ENCODE results near the gene SLC2A9.
"Not testable (repeated sequence)": the region's sequence is repeated elsewhere in the genome, so short reads cannot be mapped to it uniquely, and the experiment has no call there.

SLC2A9 gene

GRCh38 chr4:9994246-9994847 lies 26.9 kb downstream of the SLC2A9 start:
- FAIRE-seq: no peak

- no peak for FAIRE-seq
Observed at GRCh38 chr4:9989918-9990635, 31.2 kb downstream of the SLC2A9 start.

- FAIRE-seq: no peak
Observed at GRCh38 chr4:9988933-9989332, 32.4 kb downstream of the SLC2A9 start.

- FAIRE-seq: no peak
Observed at GRCh38 chr4:9988363-9988749, 32.9 kb downstream of the SLC2A9 start.

GRCh38 chr4:9987749-9988362 lies 33.4 kb downstream of the SLC2A9 start:
- no peak for FAIRE-seq

- no peak for FAIRE-seq
Observed at GRCh38 chr4:9984621-9985020, 36.7 kb downstream of the SLC2A9 start.

- no peak for FAIRE-seq
Observed at GRCh38 chr4:9983211-9983610, 38.1 kb downstream of the SLC2A9 start.

- FAIRE-seq: not testable (repeated sequence)
Observed at GRCh38 chr4:9981899-9982298, 39.4 kb downstream of the SLC2A9 start.

- no peak for FAIRE-seq
Observed at GRCh38 chr4:9980898-9981297, 40.4 kb downstream of the SLC2A9 start.

- FAIRE-seq: no peak
Observed at GRCh38 chr4:9979101-9979701, 42.1 kb downstream of the SLC2A9 start.

GRCh38 chr4:9977518-9978031 lies 43.7 kb downstream of the SLC2A9 start:
- FAIRE-seq: no peak

GRCh38 chr4:9976781-9977180 lies 44.5 kb downstream of the SLC2A9 start:
- no peak for FAIRE-seq

- FAIRE-seq: no peak
Observed at GRCh38 chr4:9976293-9976692, 45.0 kb downstream of the SLC2A9 start.

GRCh38 chr4:9971711-9972110 lies 49.6 kb downstream of the SLC2A9 start:
- FAIRE-seq: no peak

- FAIRE-seq: no peak
Observed at GRCh38 chr4:9970399-9971011, 50.8 kb downstream of the SLC2A9 start.

GRCh38 chr4:9969526-9970398 lies 51.5 kb downstream of the SLC2A9 start:
- FAIRE-seq: no peak

- no peak for FAIRE-seq
Observed at GRCh38 chr4:9968472-9968871, 52.8 kb downstream of the SLC2A9 start.

- no peak for FAIRE-seq
Observed at GRCh38 chr4:9964879-9965278, 56.4 kb downstream of the SLC2A9 start.

- FAIRE-seq: no peak
Observed at GRCh38 chr4:9963328-9963727, 58.0 kb downstream of the SLC2A9 start.

GRCh38 chr4:9962611-9963314 lies 58.5 kb downstream of the SLC2A9 start:
- FAIRE-seq: no peak

GRCh38 chr4:9954468-9954867 lies 66.8 kb downstream of the SLC2A9 start:
- FAIRE-seq: no peak

GRCh38 chr4:9953089-9953488 lies 68.2 kb downstream of the SLC2A9 start:
- FAIRE-seq: no peak

All from G401.6 (cell line).